Measurements from ENCODE around the gene FABP7. TPM values are rescaled to one million over a fixed set of nuclear protein-coding genes. Genes with fewer than 3 reads are reported as not detected.
A peak's percentile ranks its signal among the peaks of the same experiment; 100 is the strongest.
"Not testable (repeated sequence)": the region's sequence is repeated elsewhere in the genome, so short reads cannot be mapped to it uniquely, and the experiment has no call there.

Gene FABP7
- total and polyA plus RNA-seq, 2 of the 13 experiments (the other 11 are each of a cell fraction or from before 2014, with no cell fraction given) = not detected

- no peak for TF ChIP-seq ZNF562 (CRISPR knock-in tag; IDR thresholded peaks at IDR 0.05; ENCODE audit: borderline replicate concordance)
Observed at GRCh38 chr6:122740936-122741335, 38.6 kb upstream of the FABP7 start (continued).

- ChIA-PET CTCF (ENCODE audit: low intra/inter-chr PET ratio, low total read pairs) (interaction anchor here (4.1 kb wide), 1 partner anchor 95 kb away, joined by 33 read pairs; no protein-coding TSS in a partner anchor), POLR2A (interaction anchor here (0.9 kb wide), 1 partner anchor 95 kb away, joined by 5 read pairs; no protein-coding TSS in a partner anchor)
- in situ Hi-C loops (cut with HindIII; ENCODE audit: extremely low pct_ligation_motif_present, low pct_unique_long_range_greater_than_20kb) = loop anchor here (25.0 kb wide), 1 partner anchor 568 kb away; no protein-coding TSS in a partner anchor
Observed at GRCh38 chr6:122744247-122744646, 35.3 kb upstream of the FABP7 start.

GRCh38 chr6:122744856-122745255, 34.7 kb upstream of the FABP7 start:
- H3K4me2 ChIP-seq (ENCODE audit: low read depth, low read length); POLR2A ChIA-PET; H3K27ac ChIP-seq (ENCODE audit: extremely low read length, insufficient read depth, low read length); ATAC-seq; H4K20me1 ChIP-seq (ENCODE audit: insufficient read depth, low read length); H3K4me1 ChIP-seq (ENCODE audit: insufficient read depth, low read length); H3K27me3 ChIP-seq (ENCODE audit: control insufficient read depth in 1 of 2, insufficient read depth in 2 of 2, low read length in 2 of 2); H2AFZ ChIP-seq (ENCODE audit: low read length); H3K36me3 ChIP-seq (replicated peaks in 1 of 2; ENCODE audit: control insufficient read depth in 1 of 2, insufficient read depth in 2 of 2, low read length in 2 of 2); H3K9me3 ChIP-seq (ENCODE audit: low read length); FAIRE-seq; DNase-seq (ENCODE audit: low spot score); H3K79me2 ChIP-seq (ENCODE audit: insufficient read depth, low read length); H3K9ac ChIP-seq (ENCODE audit: insufficient read depth, low read depth, low read length); BruUV-seq (replicated peaks); H3K4me3 ChIP-seq (replicated peaks in 1 of 3; ENCODE audit: insufficient read depth in 1 of 3, low read depth in 2 of 3, low read length in 3 of 3): not testable (repeated sequence)
- whole genome bisulfite sequencing (ENCODE audit: low lambda C conversion rate) = 37% methylated on average over 3 of the region's 3 CpGs
- CTCF ChIA-PET (ENCODE audit: low intra/inter-chr PET ratio, low total read pairs) = interaction anchor here (4.1 kb wide), 1 partner anchor 94 kb away, joined by 33 read pairs; no protein-coding TSS in a partner anchor
- intact Hi-C loops (cut with micrococcal nuclease; ENCODE audit: unreplicated experiment) = loop anchor here (1.0 kb wide), 1 partner anchor 94 kb away; no protein-coding TSS in a partner anchor
- in situ Hi-C loops (cut with HindIII; ENCODE audit: extremely low pct_ligation_motif_present, low pct_unique_long_range_greater_than_20kb) = loop anchor here (25.0 kb wide), 1 partner anchor 567 kb away; no protein-coding TSS in a partner anchor

More at GRCh38 chr6:122744247-122744646, 35.3 kb upstream of the FABP7 start:
- not testable (repeated sequence) for H3K4me2 ChIP-seq (ENCODE audit: low read depth, low read length); H3K27me3 ChIP-seq (ENCODE audit: control insufficient read depth in 1 of 2, insufficient read depth in 2 of 2, low read length in 2 of 2); H3K4me1 ChIP-seq (ENCODE audit: insufficient read depth, low read length); H3K36me3 ChIP-seq (replicated peaks in 1 of 2; ENCODE audit: control insufficient read depth in 1 of 2, insufficient read depth in 2 of 2, low read length in 2 of 2); H4K20me1 ChIP-seq (ENCODE audit: insufficient read depth, low read length); H2AFZ ChIP-seq (ENCODE audit: low read length); BruUV-seq (replicated peaks); H3K9ac ChIP-seq (ENCODE audit: insufficient read depth, low read depth, low read length); H3K4me3 ChIP-seq (replicated peaks in 1 of 3; ENCODE audit: insufficient read depth in 1 of 3, low read depth in 2 of 3, low read length in 3 of 3); H3K27ac ChIP-seq (ENCODE audit: extremely low read length, insufficient read depth, low read length); H3K79me2 ChIP-seq (ENCODE audit: insufficient read depth, low read length); FAIRE-seq; H3K9me3 ChIP-seq (ENCODE audit: low read length)
- ATAC-seq (peak; percentile 57; the same call in 2 of the 3 replicates), DNase-seq (ENCODE audit: low spot score) (peak; percentile 20)
- peak; percentile 46 for TF ChIP-seq CTCF (CRISPR knock-in tag; IDR thresholded peaks at IDR 0.05)
- TF ChIP-seq SMC3 (IDR thresholded peaks at IDR 0.05; ENCODE audit: low read length) = peak; percentile 50
- TF ChIP-seq STAG1 (CRISPR knock-in tag; IDR thresholded peaks at IDR 0.05) = peak; percentile 44
- 16% methylated on average over 8 of the region's 8 CpGs for WGBS (ENCODE audit: low lambda C conversion rate)
- intact Hi-C loops (cut with micrococcal nuclease; ENCODE audit: unreplicated experiment) = loop anchor here (1.0 kb wide), 1 partner anchor 95 kb away; no protein-coding TSS in a partner anchor
